ENCODE results near the gene GPNMB.

DNA sequence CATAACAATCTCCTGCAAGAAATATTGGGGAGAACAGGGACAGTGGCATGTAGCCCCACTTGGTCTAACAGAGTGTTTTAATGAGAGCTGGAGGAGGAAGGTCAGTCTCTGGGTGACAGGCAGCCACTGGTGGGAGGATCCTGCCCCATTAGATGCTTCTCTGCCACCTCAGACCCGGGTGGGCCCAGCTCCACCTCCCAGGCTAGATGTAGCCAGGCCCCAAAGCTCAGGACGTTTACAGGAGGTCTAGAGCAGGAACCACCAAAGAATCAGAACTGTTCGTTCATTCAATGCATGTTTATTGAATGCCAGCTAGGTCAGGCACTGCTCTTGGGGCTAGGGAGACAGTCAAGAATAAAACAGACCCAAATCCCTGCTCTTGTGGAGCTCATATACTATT is 28.4 kb upstream of the GPNMB start:
- TF ChIP-seq, protein P1, sequence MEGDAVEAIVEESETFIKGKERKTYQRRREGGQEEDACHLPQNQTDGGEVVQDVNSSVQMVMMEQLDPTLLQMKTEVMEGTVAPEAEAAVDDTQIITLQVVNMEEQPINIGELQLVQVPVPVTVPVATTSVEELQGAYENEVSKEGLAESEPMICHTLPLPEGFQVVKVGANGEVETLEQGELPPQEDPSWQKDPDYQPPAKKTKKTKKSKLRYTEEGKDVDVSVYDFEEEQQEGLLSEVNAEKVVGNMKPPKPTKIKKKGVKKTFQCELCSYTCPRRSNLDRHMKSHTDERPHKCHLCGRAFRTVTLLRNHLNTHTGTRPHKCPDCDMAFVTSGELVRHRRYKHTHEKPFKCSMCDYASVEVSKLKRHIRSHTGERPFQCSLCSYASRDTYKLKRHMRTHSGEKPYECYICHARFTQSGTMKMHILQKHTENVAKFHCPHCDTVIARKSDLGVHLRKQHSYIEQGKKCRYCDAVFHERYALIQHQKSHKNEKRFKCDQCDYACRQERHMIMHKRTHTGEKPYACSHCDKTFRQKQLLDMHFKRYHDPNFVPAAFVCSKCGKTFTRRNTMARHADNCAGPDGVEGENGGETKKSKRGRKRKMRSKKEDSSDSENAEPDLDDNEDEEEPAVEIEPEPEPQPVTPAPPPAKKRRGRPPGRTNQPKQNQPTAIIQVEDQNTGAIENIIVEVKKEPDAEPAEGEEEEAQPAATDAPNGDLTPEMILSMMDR (IDR thresholded peaks at IDR 0.05), result no peak
- TF ChIP-seq POLR2AphosphoS5 (IDR thresholded peaks at IDR 0.05), result no peak
